RWPE2 (cell line): Measurements from ENCODE around the gene TP73.
"Not testable (repeated sequence)": the region's sequence is repeated elsewhere in the genome, so short reads cannot be mapped to it uniquely, and the experiment has no call there.

Source experiments
- ATAC-seq: fragments of 200-7000 bp; cut with Tn5 transposase; 3 replicates; pipeline ENCODE4 v1.9.1; 2021; ENCODE audit warnings: low read depth
- DNase-seq: peaks from one replicate; pipeline ENCODE4 v3.0.0-alpha.2; 2020; ENCODE audit warnings: low spot score
- H3K27ac ChIP-seq: fragments of 450-650 bp; 2 replicates; pipeline ENCODE4 v1.5.1; 2017; ENCODE audit warnings: mild to moderate bottlenecking; ENCODE audit not compliant: poor library complexity, severe bottlenecking
- H3K27me3 ChIP-seq: fragments of 250-450 bp; sonication (Bioruptor Pico); 2 replicates; pipeline ENCODE4 v1.5.1; 2021; ENCODE audit warnings: mild to moderate bottlenecking, moderate library complexity; ENCODE audit not compliant: insufficient read depth, poor library complexity, severe bottlenecking
- H3K36me3 ChIP-seq: fragments of 250-450 bp; sonication (Bioruptor Pico); 2 replicates; pipeline ENCODE4 v1.5.1; 2020; ENCODE audit warnings: low read depth, mild to moderate bottlenecking, moderate library complexity
- H3K4me1 ChIP-seq: fragments of 250-450 bp; sonication (Bioruptor Pico); 2 replicates; pipeline ENCODE4 v1.5.1; 2021; ENCODE audit warnings: mild to moderate bottlenecking, moderate library complexity; ENCODE audit not compliant: insufficient read depth, poor library complexity, severe bottlenecking
- H3K4me3 ChIP-seq: fragments of 250-450 bp; sonication (Bioruptor Pico); 2 replicates; pipeline ENCODE4 v1.5.1; 2021; ENCODE audit warnings: mild to moderate bottlenecking, moderate library complexity; ENCODE audit not compliant: severe bottlenecking
- H3K9me3 ChIP-seq: fragments of 250-450 bp; sonication (Bioruptor Pico); 2 replicates; pipeline ENCODE4 v1.5.1; 2021; ENCODE audit warnings: mild to moderate bottlenecking, moderate library complexity; ENCODE audit not compliant: severe bottlenecking
- TF ChIP-seq, protein P1 (sequence below): fragments of 450-650 bp; IDR thresholded peaks from one replicate; pipeline ENCODE4 v1.5.1; 2017; ENCODE audit warnings: mild to moderate bottlenecking, moderate library complexity; ENCODE audit not compliant: poor library complexity, severe bottlenecking

TP73 gene

DNA sequence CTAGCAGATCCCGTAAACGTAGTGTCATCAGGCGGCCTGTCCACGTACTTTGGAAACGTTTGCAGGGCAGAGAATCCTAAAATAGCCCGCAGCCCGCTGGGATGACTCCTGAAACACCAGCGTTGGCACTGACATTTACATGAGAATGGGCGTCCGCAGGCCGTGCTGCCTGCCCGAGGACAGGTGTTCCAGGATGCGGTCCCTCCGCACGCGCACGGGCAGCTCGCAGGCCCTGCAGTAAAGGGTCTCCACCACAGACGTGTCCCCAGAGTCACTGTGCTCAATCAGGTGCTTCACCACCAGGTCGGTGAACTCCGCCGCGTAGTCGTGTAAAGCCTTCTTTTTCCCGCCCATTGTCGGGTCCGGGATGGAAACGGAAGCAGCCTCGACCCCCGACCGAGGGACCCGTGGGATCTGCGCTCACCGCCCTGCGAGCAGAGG, 94.1 kb downstream of the TP73 start:
- Histone ChIP-seq H3K27me3 (peaks cover 12% of the 10 kb centered on the region), H3K36me3 (peaks cover 19% of the 10 kb centered on the region), H3K27ac (no peak overlapping the region), H3K9me3 (no peaks in the 10 kb centered on the region), H3K4me3 (peak overlapping the region; percentile 52), H3K4me1 (no peaks in the 10 kb centered on the region)
- ATAC-seq (peak; percentile 12; the same call in 1 of the 3 replicates), DNase-seq (peak; percentile 47)
- TF ChIP-seq, protein P1, sequence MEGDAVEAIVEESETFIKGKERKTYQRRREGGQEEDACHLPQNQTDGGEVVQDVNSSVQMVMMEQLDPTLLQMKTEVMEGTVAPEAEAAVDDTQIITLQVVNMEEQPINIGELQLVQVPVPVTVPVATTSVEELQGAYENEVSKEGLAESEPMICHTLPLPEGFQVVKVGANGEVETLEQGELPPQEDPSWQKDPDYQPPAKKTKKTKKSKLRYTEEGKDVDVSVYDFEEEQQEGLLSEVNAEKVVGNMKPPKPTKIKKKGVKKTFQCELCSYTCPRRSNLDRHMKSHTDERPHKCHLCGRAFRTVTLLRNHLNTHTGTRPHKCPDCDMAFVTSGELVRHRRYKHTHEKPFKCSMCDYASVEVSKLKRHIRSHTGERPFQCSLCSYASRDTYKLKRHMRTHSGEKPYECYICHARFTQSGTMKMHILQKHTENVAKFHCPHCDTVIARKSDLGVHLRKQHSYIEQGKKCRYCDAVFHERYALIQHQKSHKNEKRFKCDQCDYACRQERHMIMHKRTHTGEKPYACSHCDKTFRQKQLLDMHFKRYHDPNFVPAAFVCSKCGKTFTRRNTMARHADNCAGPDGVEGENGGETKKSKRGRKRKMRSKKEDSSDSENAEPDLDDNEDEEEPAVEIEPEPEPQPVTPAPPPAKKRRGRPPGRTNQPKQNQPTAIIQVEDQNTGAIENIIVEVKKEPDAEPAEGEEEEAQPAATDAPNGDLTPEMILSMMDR: no peak

- TF ChIP-seq, protein P1: no peak
- Histone ChIP-seq H3K36me3 (peaks cover 16% of the 10 kb centered on the region), H3K27me3 (peaks cover 12% of the 10 kb centered on the region), H3K9me3 (no peaks in the 10 kb centered on the region), H3K27ac (no peak overlapping the region), H3K4me3 (peak overlapping the region; percentile 52), H3K4me1 (no peaks in the 10 kb centered on the region)
- DNase-seq (peak; percentile 88), ATAC-seq (peak; percentile 96)
Measured at GRCh38 chr1:3746830-3747521, 94.7 kb downstream of the TP73 start.

DNA sequence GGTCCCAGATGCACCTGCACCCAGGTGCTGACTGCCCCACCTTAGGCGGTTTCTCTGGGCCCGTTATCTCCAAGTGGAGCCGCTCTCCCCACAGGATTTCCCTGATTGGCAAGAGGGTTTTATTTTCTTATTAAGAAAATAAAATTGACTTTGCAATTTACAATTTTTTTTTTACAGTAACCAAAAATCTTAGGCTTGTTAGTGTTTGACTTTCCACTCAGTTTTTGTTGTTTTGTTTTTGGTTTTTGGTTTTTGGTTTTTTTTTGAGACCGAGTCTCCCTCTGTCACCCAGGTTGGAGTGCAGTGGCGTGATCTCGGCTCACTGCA, 95.2 kb downstream of the TP73 start:
- H3K4me3 ChIP-seq: peak overlapping the region; percentile 52
- peaks cover 12% of the 10 kb centered on the region for H3K27me3 ChIP-seq
- H3K27ac ChIP-seq: no peak overlapping the region
- H3K4me1 ChIP-seq: no peaks in the 10 kb centered on the region
- TF ChIP-seq, protein P1: no peak
- H3K36me3 ChIP-seq: peaks cover 11% of the 10 kb centered on the region
- no peak for DNase-seq
- ATAC-seq: no peak
- no peaks in the 10 kb centered on the region for H3K9me3 ChIP-seq

GRCh38 chr1:3747903-3748302, 95.6 kb downstream of the TP73 start:
- peaks cover 12% of the 10 kb centered on the region for H3K27me3 ChIP-seq
- H3K36me3 ChIP-seq: peaks cover 7% of the 10 kb centered on the region
- ATAC-seq (no peak), DNase-seq (no peak)
- H3K27ac ChIP-seq: no peak overlapping the region
- H3K9me3 ChIP-seq: no peaks in the 10 kb centered on the region
- peak overlapping the region; percentile 52 for H3K4me3 ChIP-seq
- TF ChIP-seq, protein P1: no peak
- no peaks in the 10 kb centered on the region for H3K4me1 ChIP-seq

GRCh38 chr1:3748316-3748900, 96.1 kb downstream of the TP73 start:
- H3K4me3 ChIP-seq, DNase-seq, ATAC-seq, H3K4me1 ChIP-seq, H3K36me3 ChIP-seq, H3K9me3 ChIP-seq, H3K27ac ChIP-seq: not testable (repeated sequence)
- H3K27me3 ChIP-seq: peaks cover 12% of the 10 kb centered on the region
